ENCODE data around the gene SVIL. TPM values are rescaled to one million over a fixed set of nuclear protein-coding genes. Genes with fewer than 3 reads are reported as not detected.
"Not testable (repeated sequence)": the region's sequence is repeated elsewhere in the genome, so short reads cannot be mapped to it uniquely, and the experiment has no call there.

SVIL gene
- total RNA-seq, 1 experiment from 2014 or later: 10.2 TPM

- no peaks in the 10 kb centered on the region for H3K9me3 ChIP-seq (replicated peaks)
- no peaks in the 10 kb centered on the region for H3K27me3 ChIP-seq (replicated peaks)
- peaks cover 15% of the 10 kb centered on the region for H3K4me1 ChIP-seq (replicated peaks)
- no peaks in the 10 kb centered on the region for H3K36me3 ChIP-seq
- no peak overlapping the region for H3K27ac ChIP-seq
- DNase-seq (ENCODE audit: low read depth in 1 of 2, low spot score in 2 of 2): no peak
- H3K4me3 ChIP-seq: no peak overlapping the region
These were observed 23.7 kb downstream of the SVIL start for GRCh38 chr10:29610876-29611647.

- not testable (repeated sequence) for H3K27ac ChIP-seq; H3K27me3 ChIP-seq (replicated peaks); DNase-seq (ENCODE audit: low read depth in 1 of 2, low spot score in 2 of 2); H3K9me3 ChIP-seq (replicated peaks); H3K4me3 ChIP-seq; H3K36me3 ChIP-seq
- H3K4me1 ChIP-seq (replicated peaks): peaks cover 15% of the 10 kb centered on the region
These were observed 24.4 kb downstream of the SVIL start for GRCh38 chr10:29610331-29610730.

GRCh38 chr10:29609696-29610095, 25.1 kb downstream of the SVIL start:
- Histone ChIP-seq H3K4me1 (replicated peaks) (peaks cover 15% of the 10 kb centered on the region), H3K27me3 (replicated peaks) (no peaks in the 10 kb centered on the region), H3K9me3 (replicated peaks) (no peaks in the 10 kb centered on the region), H3K4me3 (no peak overlapping the region), H3K27ac (no peak overlapping the region), H3K36me3 (no peaks in the 10 kb centered on the region)
- no peak for DNase-seq (ENCODE audit: low read depth in 1 of 2, low spot score in 2 of 2)

- Histone ChIP-seq H3K9me3 (replicated peaks) (no peaks in the 10 kb centered on the region), H3K4me1 (replicated peaks) (peaks cover 15% of the 10 kb centered on the region), H3K36me3 (no peaks in the 10 kb centered on the region), H3K27me3 (replicated peaks) (no peaks in the 10 kb centered on the region), H3K27ac (no peak overlapping the region), H3K4me3 (no peak overlapping the region)
- no peak for DNase-seq (ENCODE audit: low read depth in 1 of 2, low spot score in 2 of 2)
These were observed 26.1 kb downstream of the SVIL start for GRCh38 chr10:29608476-29609301.

- no peak for DNase-seq (ENCODE audit: low read depth in 1 of 2, low spot score in 2 of 2)
- Histone ChIP-seq H3K4me1 (replicated peaks) (peaks cover 15% of the 10 kb centered on the region), H3K27ac (no peak overlapping the region), H3K4me3 (no peak overlapping the region), H3K27me3 (replicated peaks) (no peaks in the 10 kb centered on the region), H3K9me3 (replicated peaks) (no peaks in the 10 kb centered on the region), H3K36me3 (no peaks in the 10 kb centered on the region)
These were observed 26.7 kb downstream of the SVIL start for GRCh38 chr10:29608062-29608461.

- DNase-seq (ENCODE audit: low read depth in 1 of 2, low spot score in 2 of 2): no peak
- no peaks in the 10 kb centered on the region for H3K36me3 ChIP-seq
- no peak overlapping the region for H3K4me3 ChIP-seq
- H3K9me3 ChIP-seq (replicated peaks): no peaks in the 10 kb centered on the region
- no peaks in the 10 kb centered on the region for H3K27me3 ChIP-seq (replicated peaks)
- H3K27ac ChIP-seq: no peak overlapping the region
- H3K4me1 ChIP-seq (replicated peaks): peaks cover 15% of the 10 kb centered on the region
These were observed 27.2 kb downstream of the SVIL start for GRCh38 chr10:29607576-29607975.

- peaks cover 15% of the 10 kb centered on the region for H3K4me1 ChIP-seq (replicated peaks)
- not testable (repeated sequence) for DNase-seq (ENCODE audit: low read depth in 1 of 2, low spot score in 2 of 2); H3K9me3 ChIP-seq (replicated peaks); H3K36me3 ChIP-seq; H3K27me3 ChIP-seq (replicated peaks); H3K4me3 ChIP-seq; H3K27ac ChIP-seq
These were observed 28.1 kb downstream of the SVIL start for GRCh38 chr10:29606693-29607092.

GRCh38 chr10:29604291-29604825, 30.4 kb downstream of the SVIL start:
- Histone ChIP-seq H3K4me1 (replicated peaks) (peaks cover 15% of the 10 kb centered on the region), H3K4me3 (no peak overlapping the region), H3K9me3 (replicated peaks) (no peaks in the 10 kb centered on the region), H3K36me3 (no peaks in the 10 kb centered on the region), H3K27me3 (replicated peaks) (no peaks in the 10 kb centered on the region), H3K27ac (no peak overlapping the region)
- no peak for DNase-seq (ENCODE audit: low read depth in 1 of 2, low spot score in 2 of 2)

GRCh38 chr10:29603223-29603896, 31.4 kb downstream of the SVIL start:
- H3K4me3 ChIP-seq: no peak overlapping the region
- H3K27ac ChIP-seq: no peak overlapping the region
- no peak for DNase-seq (ENCODE audit: low read depth in 1 of 2, low spot score in 2 of 2)
- no peaks in the 10 kb centered on the region for H3K36me3 ChIP-seq
- no peaks in the 10 kb centered on the region for H3K27me3 ChIP-seq (replicated peaks)
- H3K4me1 ChIP-seq (replicated peaks): peaks cover 22% of the 10 kb centered on the region
- H3K9me3 ChIP-seq (replicated peaks): no peaks in the 10 kb centered on the region

GRCh38 chr10:29600821-29601220, 34.0 kb downstream of the SVIL start:
- no peaks in the 10 kb centered on the region for H3K9me3 ChIP-seq (replicated peaks)
- H3K27ac ChIP-seq: no peak overlapping the region
- H3K27me3 ChIP-seq (replicated peaks): no peaks in the 10 kb centered on the region
- H3K4me1 ChIP-seq (replicated peaks): 0 out of 2 replicates have a peak, but pooled peaks cover 8% of the 10 kb centered on the region
- H3K4me3 ChIP-seq: no peak overlapping the region
- no peaks in the 10 kb centered on the region for H3K36me3 ChIP-seq
- DNase-seq (ENCODE audit: low read depth in 1 of 2, low spot score in 2 of 2): no peak

- Histone ChIP-seq H3K4me3 (no peak overlapping the region), H3K27me3 (replicated peaks) (no peaks in the 10 kb centered on the region), H3K27ac (no peak overlapping the region), H3K9me3 (replicated peaks) (no peaks in the 10 kb centered on the region), H3K36me3 (no peaks in the 10 kb centered on the region), H3K4me1 (replicated peaks) (0 out of 2 replicates have a peak, but pooled peaks cover 8% of the 10 kb centered on the region)
- peak in 1 of 2 experiments; percentile 18 for DNase-seq (ENCODE audit: low read depth in 1 of 2, low spot score in 2 of 2)
These were observed 34.7 kb downstream of the SVIL start for GRCh38 chr10:29600067-29600466.

- Histone ChIP-seq H3K27ac (no peak overlapping the region), H3K27me3 (replicated peaks) (no peaks in the 10 kb centered on the region), H3K36me3 (no peaks in the 10 kb centered on the region), H3K4me1 (replicated peaks) (0 out of 2 replicates have a peak, but pooled peaks cover 8% of the 10 kb centered on the region), H3K4me3 (no peak overlapping the region), H3K9me3 (replicated peaks) (no peaks in the 10 kb centered on the region)
- DNase-seq (ENCODE audit: low read depth in 1 of 2, low spot score in 2 of 2): peak in 1 of 2 experiments; percentile 16
These were observed 35.9 kb downstream of the SVIL start for GRCh38 chr10:29598851-29599311.

- H3K27me3 ChIP-seq (replicated peaks): no peaks in the 10 kb centered on the region
- DNase-seq (ENCODE audit: low read depth in 1 of 2, low spot score in 2 of 2): peak in 1 of 2 experiments; percentile 26
- 0 out of 2 replicates have a peak, but pooled peaks cover 8% of the 10 kb centered on the region for H3K4me1 ChIP-seq (replicated peaks)
- no peaks in the 10 kb centered on the region for H3K36me3 ChIP-seq
- H3K27ac ChIP-seq: no peak overlapping the region
- no peak overlapping the region for H3K4me3 ChIP-seq
- no peaks in the 10 kb centered on the region for H3K9me3 ChIP-seq (replicated peaks)
These were observed 37.9 kb downstream of the SVIL start for GRCh38 chr10:29596826-29597225.

Measured in SJSA1 (cell line).